A549 (cell line): ENCODE data around the gene REX1BD. TPM values are rescaled to one million over a fixed set of nuclear protein-coding genes. Genes with fewer than 3 reads are reported as not detected.

Source experiments
- ATAC-seq, 2 experiments: fragments of 200-7000 bp in 1 of 2; fragments of >200 bp in 1 of 2; cut with Nextera tagmentation in 1 of 2; cut with Tn5 transposase in 1 of 2; 3 replicates each; pipeline versions ENCODE4 v1.8.0 to v1.9.1; 2018 to 2020; ENCODE audit warnings: mild to moderate bottlenecking in 1 of 2, moderate library complexity in 1 of 2
- CTCF ChIA-PET: fragments of 300-600 bp; sonication (Branson Sonifier 250); formaldehyde crosslinking; extraction: SDS; loops from one replicate; lab custom pipeline; 2021; ENCODE audit warnings: antibody characterized with exemption, inconsistent platforms; lab: Yijun Ruan, JAX
- POLR2A ChIA-PET: fragments of 350-600 bp; formaldehyde crosslinking; extraction: SDS; loops from one replicate; lab custom pipeline; 2021; ENCODE audit warnings: antibody characterized with exemption, inconsistent platforms; lab: Yijun Ruan, JAX
- DNase-seq, 2 experiments: peaks; one replicate each; pipeline versions ENCODE4 v3.0.0 to v3.0.0-alpha.2; 2011 to 2016; ENCODE audit warnings: low read depth in 1 of 2, low spot score in 1 of 2
- FAIRE-seq: peaks from 2 replicates; lab custom pipeline; 2011; peaks lifted over from hg19 to GRCh38; lab: Jason Lieb, UNC
- H3K27ac ChIP-seq, 2 experiments: fragments of >200 bp; sonication (Bioruptor Twin); formaldehyde crosslinking; 3 replicates each; pipeline ENCODE4 v1.5.1; 2016 to 2017
- H3K4me1 ChIP-seq: fragments of >200 bp; sonication (Bioruptor Twin); formaldehyde crosslinking; 3 replicates; pipeline ENCODE4 v1.6.1; 2016
- H3K4me2 ChIP-seq: fragments of >200 bp; sonication (Bioruptor Twin); formaldehyde crosslinking; 3 replicates; pipeline ENCODE4 v1.6.1; 2016
- H3K4me3 ChIP-seq: fragments of >200 bp; sonication (Bioruptor Twin); formaldehyde crosslinking; 3 replicates; pipeline ENCODE4 v1.5.1; 2016
- H3K9me3 ChIP-seq: fragments of >200 bp; sonication (Bioruptor Twin); formaldehyde crosslinking; 3 replicates; pipeline ENCODE4 v1.6.1; 2016
- CHD4 ChIP-seq: fragments of 200-600 bp; sonication (generic); IDR thresholded peaks from 2 replicates; pipeline ENCODE4 v1.6.1; 2016; ENCODE audit warnings: antibody characterized with exemption, mild to moderate bottlenecking, borderline replicate concordance
- CTCF ChIP-seq: fragments of >200 bp; sonication (Bioruptor Twin); formaldehyde crosslinking; IDR thresholded peaks from 3 replicates; pipeline ENCODE4 v1.5.1; 2016
- EHF ChIP-seq: fragments of 250-450 bp; sonication (Bioruptor Pico); IDR thresholded peaks from 2 replicates; pipeline ENCODE4 v1.5.0; 2020; ENCODE audit warnings: mild to moderate bottlenecking
- ELK1 ChIP-seq: fragments of 150-350 bp; IDR thresholded peaks from 2 replicates; pipeline ENCODE4 v1.6.1; 2014; ENCODE audit warnings: low read depth, mild to moderate bottlenecking, low read length
- FOSL2 ChIP-seq, 2 experiments: fragments of 450-650 bp in 1 of 2; fragments of >200 bp in 1 of 2; sonication (Bioruptor Twin) in 1 of 2; formaldehyde crosslinking; IDR thresholded peaks; 2 replicates each; pipeline versions ENCODE4 v1.5.0 to v1.6.1; 2016 to 2020; ENCODE audit warnings: mild to moderate bottlenecking in 1 of 2, moderate library complexity in 1 of 2
- GATA3 ChIP-seq: IDR thresholded peaks from 2 replicates; pipeline ENCODE4 v1.6.1; 2012; ENCODE audit warnings: borderline replicate concordance
- HDAC2 ChIP-seq: fragments of 200-600 bp; sonication (generic); IDR thresholded peaks from 2 replicates; pipeline ENCODE4 v1.6.1; 2016
- HOXB5 ChIP-seq: fragments of 250-450 bp; sonication (Bioruptor Pico); IDR thresholded peaks from 2 replicates; pipeline ENCODE4 v1.5.0; 2020; ENCODE audit warnings: mild to moderate bottlenecking, moderate library complexity
- MAZ ChIP-seq: fragments of 150-350 bp; IDR thresholded peaks from 2 replicates; pipeline ENCODE4 v1.6.1; 2014; ENCODE audit warnings: antibody characterized with exemption, low read depth, low read length, borderline replicate concordance
- NPAS2 ChIP-seq: fragments of 250-450 bp; sonication (Bioruptor Pico); IDR thresholded peaks from 2 replicates; pipeline ENCODE4 v1.8.0; 2022; ENCODE audit warnings: mild to moderate bottlenecking, moderate library complexity, borderline replicate concordance
- NR3C1 ChIP-seq: fragments of >200 bp; sonication (Bioruptor Twin); formaldehyde crosslinking; IDR thresholded peaks from 3 replicates; pipeline ENCODE4 v1.6.1; 2017
- PBX3 ChIP-seq: IDR thresholded peaks from 2 replicates; pipeline ENCODE4 v1.6.1; 2012
- PHF8 ChIP-seq: fragments of 200-600 bp; sonication (generic); IDR thresholded peaks from 2 replicates; pipeline ENCODE4 v1.6.1; 2016; ENCODE audit warnings: low read depth, mild to moderate bottlenecking, antibody characterized with exemption, moderate library complexity, borderline replicate concordance
- REST ChIP-seq: fragments of 200-600 bp; sonication (generic); IDR thresholded peaks from 2 replicates; pipeline ENCODE4 v1.6.1; 2016; ENCODE audit warnings: antibody characterized with exemption, mild to moderate bottlenecking, moderate library complexity
- RNF2 ChIP-seq: fragments of 200-600 bp; sonication (generic); IDR thresholded peaks from 2 replicates; pipeline ENCODE4 v1.6.1; 2016; ENCODE audit warnings: low read depth, mild to moderate bottlenecking, antibody characterized with exemption, moderate library complexity, borderline replicate concordance
- TP53 ChIP-seq: fragments of 250-450 bp; sonication (Bioruptor Pico); IDR thresholded peaks from 2 replicates; pipeline ENCODE4 v1.5.0; 2021; ENCODE audit warnings: mild to moderate bottlenecking, moderate library complexity
- ZC3H11A ChIP-seq: fragments of 450-650 bp; IDR thresholded peaks from 2 replicates; pipeline ENCODE4 v1.6.1; 2014; ENCODE audit warnings: antibody characterized with exemption, mild to moderate bottlenecking
- WGBS: methylation state at CpG from one replicate; pipeline ENCODE4 v1.1.6; 2017; ENCODE audit errors: missing lambda C conversion rate; 5-methylcytosine and 5-hydroxymethylcytosine counted together
- polyA plus RNA-seq, 4 experiments: library from polyadenylated mRNA; depleted of rRNA in 3 of 4; stranded (reverse); fragments of >200 nt; fragmentation: RNase III in 1 of 4; extraction: RNeasy Plus Mini Kit Qiagen cat#74134 plus additional on column Dnase treatment in 1 of 4; gene quantifications; 2 replicates in 3 of 4; 3 replicates in 1 of 4; pipeline ENCODE4 v1.2.3, GENCODE V29; 2011 to 2017

REX1BD gene
- polyA plus RNA-seq, 2 of the 4 experiments (the other 2 are of a cell fraction) = 23.1 to 47.3 TPM

- CTCF ChIA-PET = no interaction called here
- Histone ChIP-seq H3K4me3 (no peak overlapping the region), H3K9me3 (no peaks in the 10 kb centered on the region), H3K4me1 (no peaks in the 10 kb centered on the region), H3K4me2 (no peak overlapping the region), H3K27ac (no peak overlapping the region)
- TF ChIP-seq MAZ (no peak), EHF (CRISPR knock-in tag) (no peak), HDAC2 (no peak), ELK1 (no peak), CTCF (no peak), TP53 (CRISPR knock-in tag) (no peak), RNF2 (no peak), HOXB5 (no peak), FOSL2 (IDR thresholded peaks at IDR 0.05) (no peak), FOSL2 (CRISPR knock-in tag; IDR thresholded peaks at IDR 0.05) (no peak), CHD4 (no peak), ZC3H11A (no peak), NR3C1 (no peak), GATA3 (no peak)
- FAIRE-seq = no peak
- DNase-seq = no peak
- POLR2A ChIA-PET = no interaction called here
- ATAC-seq = no peak; a peak in 1 of 6 replicates
- 89% methylated on average over 7 of the region's 10 CpGs for WGBS
These were observed 31.7 kb downstream of the REX1BD start for GRCh38 chr19:18620311-18620710.

- ChIA-PET POLR2A (no interaction called here), CTCF (interaction anchor here (0.7 kb wide), 4 partner anchors 100 to 525 kb away, joined by 3 to 4 read pairs (median 3); no protein-coding TSS in a partner anchor)
- Histone ChIP-seq H3K9me3 (no peaks in the 10 kb centered on the region), H3K27ac (no peak overlapping the region), H3K4me1 (no peaks in the 10 kb centered on the region), H3K4me2 (no peak overlapping the region), H3K4me3 (no peak overlapping the region)
- ATAC-seq = no peak
- no peak for FAIRE-seq
- no peak for DNase-seq
- 70% methylated on average over 5 of the region's 7 CpGs for WGBS
- TF ChIP-seq ELK1 = no peak
- TF ChIP-seq PHF8 = no peak
- no peak for TF ChIP-seq PBX3
- no peak for TF ChIP-seq FOSL2 (IDR thresholded peaks at IDR 0.05)
- no peak for TF ChIP-seq FOSL2 (CRISPR knock-in tag; IDR thresholded peaks at IDR 0.05)
- no peak for TF ChIP-seq NPAS2
- no peak for TF ChIP-seq HOXB5
- TF ChIP-seq GATA3 = no peak
- TF ChIP-seq REST = no peak
These were observed 32.3 kb downstream of the REX1BD start for GRCh38 chr19:18620902-18621301.
